ENCODE results near the gene SELENOS.

DNA sequence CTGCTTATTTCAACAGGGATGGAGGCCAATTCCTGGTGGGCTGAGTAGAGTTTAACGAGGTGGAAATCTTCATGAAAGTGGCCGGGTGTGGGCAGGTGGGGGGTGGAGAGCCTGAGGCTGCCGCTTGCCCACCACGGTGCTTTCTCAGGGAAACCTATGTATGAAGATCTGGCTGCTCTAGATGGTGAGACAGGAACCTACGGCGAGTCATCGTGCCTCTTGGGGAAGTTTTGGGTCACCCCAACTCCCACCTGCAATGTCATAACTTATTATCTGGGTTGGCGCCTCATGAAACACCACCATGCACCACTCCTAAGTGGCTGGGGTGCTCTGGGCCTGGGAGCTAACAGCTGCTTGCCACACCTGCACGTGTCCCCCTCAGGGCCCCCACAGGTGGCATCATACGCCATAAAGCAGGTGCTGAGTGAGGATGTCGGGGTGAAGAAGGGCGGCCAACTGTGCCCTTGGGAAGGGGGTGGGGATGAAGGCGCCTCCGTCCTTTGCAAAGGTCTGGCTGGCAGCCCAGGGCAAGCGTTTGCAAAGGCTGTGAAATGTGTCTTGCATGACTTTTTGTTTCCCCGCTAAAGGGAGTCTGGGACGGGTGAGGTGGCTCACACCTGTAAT, 45.7 kb upstream of the SELENOS start:
- TF ChIP-seq, protein P1, sequence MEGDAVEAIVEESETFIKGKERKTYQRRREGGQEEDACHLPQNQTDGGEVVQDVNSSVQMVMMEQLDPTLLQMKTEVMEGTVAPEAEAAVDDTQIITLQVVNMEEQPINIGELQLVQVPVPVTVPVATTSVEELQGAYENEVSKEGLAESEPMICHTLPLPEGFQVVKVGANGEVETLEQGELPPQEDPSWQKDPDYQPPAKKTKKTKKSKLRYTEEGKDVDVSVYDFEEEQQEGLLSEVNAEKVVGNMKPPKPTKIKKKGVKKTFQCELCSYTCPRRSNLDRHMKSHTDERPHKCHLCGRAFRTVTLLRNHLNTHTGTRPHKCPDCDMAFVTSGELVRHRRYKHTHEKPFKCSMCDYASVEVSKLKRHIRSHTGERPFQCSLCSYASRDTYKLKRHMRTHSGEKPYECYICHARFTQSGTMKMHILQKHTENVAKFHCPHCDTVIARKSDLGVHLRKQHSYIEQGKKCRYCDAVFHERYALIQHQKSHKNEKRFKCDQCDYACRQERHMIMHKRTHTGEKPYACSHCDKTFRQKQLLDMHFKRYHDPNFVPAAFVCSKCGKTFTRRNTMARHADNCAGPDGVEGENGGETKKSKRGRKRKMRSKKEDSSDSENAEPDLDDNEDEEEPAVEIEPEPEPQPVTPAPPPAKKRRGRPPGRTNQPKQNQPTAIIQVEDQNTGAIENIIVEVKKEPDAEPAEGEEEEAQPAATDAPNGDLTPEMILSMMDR (IDR thresholded peaks at IDR 0.05; ENCODE audit: extremely low read depth in 1 of 2, insufficient read depth in 1 of 2, low read depth in 1 of 2, low read length in 2 of 2) = no peak
- TF ChIP-seq POLR2AphosphoS5 (IDR thresholded peaks at IDR 0.05; ENCODE audit: insufficient read depth, low read depth, low read length) (no peak), EZH2 (IDR thresholded peaks at IDR 0.05; ENCODE audit: borderline replicate concordance, low read depth, low read length, severe bottlenecking) (no peak)
- TF ChIP-seq, protein P2, sequence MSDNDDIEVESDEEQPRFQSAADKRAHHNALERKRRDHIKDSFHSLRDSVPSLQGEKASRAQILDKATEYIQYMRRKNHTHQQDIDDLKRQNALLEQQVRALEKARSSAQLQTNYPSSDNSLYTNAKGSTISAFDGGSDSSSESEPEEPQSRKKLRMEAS (IDR thresholded peaks at IDR 0.05; ENCODE audit: insufficient read depth, insufficient read length) = no peak
